Measurements from ENCODE around the gene EVC2. TPM values are rescaled to one million over a fixed set of nuclear protein-coding genes. Genes with fewer than 3 reads are reported as not detected.

EVC2 gene
- total RNA-seq, 1 experiment from 2014 or later: 6.0 TPM

DNA sequence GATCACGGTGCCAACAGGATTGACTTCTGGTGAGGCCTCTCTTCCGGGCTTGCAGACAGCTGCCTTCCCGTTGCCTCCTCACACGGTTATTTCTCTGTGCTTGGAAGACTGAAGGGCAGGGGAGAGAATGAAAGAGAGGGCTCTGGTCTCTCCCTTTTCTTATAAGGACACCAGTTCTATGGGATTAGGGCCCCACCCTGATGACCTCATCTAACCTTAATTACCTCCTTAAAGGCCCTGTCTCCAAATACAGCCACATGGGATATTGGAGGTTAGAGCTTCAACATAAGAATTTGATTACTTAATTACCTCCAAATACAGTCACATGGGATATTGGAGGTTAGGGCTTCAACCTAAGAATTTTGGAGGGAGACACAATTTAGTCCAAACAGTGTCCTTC is 49.2 kb upstream of the EVC2 start:
- POLR2A ChIA-PET (ENCODE audit: low non-redundant PET): no interaction called here
- H3K4me1 ChIP-seq (ENCODE audit: insufficient read depth, low read length, poor library complexity, severe bottlenecking): no peaks in the 10 kb centered on the region
- intact Hi-C loops (cut with micrococcal nuclease; ENCODE audit: unreplicated experiment): no loop called here
- CTCF ChIA-PET: no interaction called here
- no peaks in the 10 kb centered on the region for H3K27me3 ChIP-seq (replicated peaks; ENCODE audit: insufficient read depth, low read depth, low read length, poor library complexity)
- TF ChIP-seq, protein P1, sequence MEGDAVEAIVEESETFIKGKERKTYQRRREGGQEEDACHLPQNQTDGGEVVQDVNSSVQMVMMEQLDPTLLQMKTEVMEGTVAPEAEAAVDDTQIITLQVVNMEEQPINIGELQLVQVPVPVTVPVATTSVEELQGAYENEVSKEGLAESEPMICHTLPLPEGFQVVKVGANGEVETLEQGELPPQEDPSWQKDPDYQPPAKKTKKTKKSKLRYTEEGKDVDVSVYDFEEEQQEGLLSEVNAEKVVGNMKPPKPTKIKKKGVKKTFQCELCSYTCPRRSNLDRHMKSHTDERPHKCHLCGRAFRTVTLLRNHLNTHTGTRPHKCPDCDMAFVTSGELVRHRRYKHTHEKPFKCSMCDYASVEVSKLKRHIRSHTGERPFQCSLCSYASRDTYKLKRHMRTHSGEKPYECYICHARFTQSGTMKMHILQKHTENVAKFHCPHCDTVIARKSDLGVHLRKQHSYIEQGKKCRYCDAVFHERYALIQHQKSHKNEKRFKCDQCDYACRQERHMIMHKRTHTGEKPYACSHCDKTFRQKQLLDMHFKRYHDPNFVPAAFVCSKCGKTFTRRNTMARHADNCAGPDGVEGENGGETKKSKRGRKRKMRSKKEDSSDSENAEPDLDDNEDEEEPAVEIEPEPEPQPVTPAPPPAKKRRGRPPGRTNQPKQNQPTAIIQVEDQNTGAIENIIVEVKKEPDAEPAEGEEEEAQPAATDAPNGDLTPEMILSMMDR (conservative IDR thresholded peaks at IDR 0.05; ENCODE audit: low read depth, low read length): no peak
- no peak for TF ChIP-seq EZH2 (IDR thresholded peaks at IDR 0.05; ENCODE audit: borderline replicate concordance, low read depth, low read length, poor library complexity, severe bottlenecking)
- H3K27ac ChIP-seq (ENCODE audit: low read depth, low read length, poor library complexity, severe bottlenecking): no peak overlapping the region
- no TSS peak for BruUV-seq (replicated peaks)
- no peak overlapping the region for H3K4me3 ChIP-seq (ENCODE audit: low read depth, low read length, poor library complexity, severe bottlenecking)
- H3K9me3 ChIP-seq (ENCODE audit: low read depth, low read length, poor library complexity, severe bottlenecking): no peaks in the 10 kb centered on the region
- peaks cover 12% of the 10 kb centered on the region for H3K36me3 ChIP-seq (ENCODE audit: insufficient read depth, low read length, poor library complexity, severe bottlenecking)
- no peak for DNase-seq (ENCODE audit: low spot score)

DNA sequence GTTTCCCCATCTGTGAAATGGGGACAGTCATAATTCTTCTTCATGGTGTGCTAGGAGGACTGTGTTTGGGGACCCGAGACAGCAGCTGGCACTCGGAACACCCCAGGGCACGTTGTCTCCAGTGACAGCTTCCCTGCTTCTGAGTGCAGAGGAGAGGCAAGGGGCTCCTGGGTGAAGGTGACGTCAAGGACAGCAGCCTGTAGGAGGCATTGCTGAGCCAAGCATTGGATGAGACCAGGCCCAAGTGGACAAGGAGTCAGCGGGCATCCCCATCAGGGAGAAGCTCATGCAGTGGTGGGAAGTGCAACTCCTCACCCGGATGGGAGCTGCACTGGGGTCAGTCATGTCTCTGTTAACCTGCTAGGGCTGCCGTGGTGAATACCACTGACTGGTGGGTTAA is 48.7 kb upstream of the EVC2 start:
- CTCF ChIA-PET: no interaction called here
- BruUV-seq (replicated peaks): no TSS peak
- no peak for DNase-seq (ENCODE audit: low spot score)

DNA sequence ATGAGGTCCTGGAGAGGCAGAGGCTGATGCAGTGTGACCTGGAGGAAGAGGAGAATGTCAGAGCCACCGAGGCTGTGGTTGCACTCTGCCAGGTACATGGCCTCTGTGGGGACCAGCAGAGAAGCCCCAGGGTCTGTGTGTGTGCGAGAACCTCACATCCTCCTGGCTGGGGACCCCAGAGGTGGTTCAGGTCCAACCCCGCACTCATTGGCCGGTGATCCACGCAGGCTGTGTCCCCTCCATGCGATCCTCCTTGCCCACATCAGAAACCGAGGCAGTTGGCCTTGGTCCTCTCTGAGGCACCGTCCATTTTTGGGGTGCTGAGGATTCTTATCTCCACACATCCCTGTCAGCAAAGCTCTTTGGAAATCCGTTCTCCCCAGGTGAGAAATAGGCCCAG is 47.9 kb upstream of the EVC2 start:
- POLR2A ChIA-PET (ENCODE audit: low non-redundant PET): no interaction called here
- H3K27me3 ChIP-seq (replicated peaks; ENCODE audit: insufficient read depth, low read depth, low read length, poor library complexity): no peaks in the 10 kb centered on the region
- intact Hi-C loops (cut with micrococcal nuclease; ENCODE audit: unreplicated experiment): no loop called here
- peaks cover 7% of the 10 kb centered on the region for H3K4me1 ChIP-seq (ENCODE audit: insufficient read depth, low read length, poor library complexity, severe bottlenecking)
- CTCF ChIA-PET: no interaction called here
- H3K27ac ChIP-seq (ENCODE audit: low read depth, low read length, poor library complexity, severe bottlenecking): no peak overlapping the region
- H3K36me3 ChIP-seq (ENCODE audit: insufficient read depth, low read length, poor library complexity, severe bottlenecking): peaks cover 12% of the 10 kb centered on the region
- TF ChIP-seq EZH2 (IDR thresholded peaks at IDR 0.05; ENCODE audit: borderline replicate concordance, low read depth, low read length, poor library complexity, severe bottlenecking): no peak
- TF ChIP-seq, protein P1 (conservative IDR thresholded peaks at IDR 0.05; ENCODE audit: low read depth, low read length): no peak
- no peak for DNase-seq (ENCODE audit: low spot score)
- no peaks in the 10 kb centered on the region for H3K9me3 ChIP-seq (ENCODE audit: low read depth, low read length, poor library complexity, severe bottlenecking)
- no peak overlapping the region for H3K4me3 ChIP-seq (ENCODE audit: low read depth, low read length, poor library complexity, severe bottlenecking)
- no TSS peak for BruUV-seq (replicated peaks)

More for the DNA sequence above, 48.7 kb upstream of the EVC2 start:
- peaks cover 4% of the 10 kb centered on the region for H3K4me1 ChIP-seq (ENCODE audit: insufficient read depth, low read length, poor library complexity, severe bottlenecking)
- no peak overlapping the region for H3K27ac ChIP-seq (ENCODE audit: low read depth, low read length, poor library complexity, severe bottlenecking)
- no peaks in the 10 kb centered on the region for H3K9me3 ChIP-seq (ENCODE audit: low read depth, low read length, poor library complexity, severe bottlenecking)
- H3K27me3 ChIP-seq (replicated peaks; ENCODE audit: insufficient read depth, low read depth, low read length, poor library complexity): no peaks in the 10 kb centered on the region
- no peak overlapping the region for H3K4me3 ChIP-seq (ENCODE audit: low read depth, low read length, poor library complexity, severe bottlenecking)
- H3K36me3 ChIP-seq (ENCODE audit: insufficient read depth, low read length, poor library complexity, severe bottlenecking): peaks cover 12% of the 10 kb centered on the region
- no peak for TF ChIP-seq EZH2 (IDR thresholded peaks at IDR 0.05; ENCODE audit: borderline replicate concordance, low read depth, low read length, poor library complexity, severe bottlenecking)
- POLR2A ChIA-PET (ENCODE audit: low non-redundant PET): no interaction called here
- intact Hi-C loops (cut with micrococcal nuclease; ENCODE audit: unreplicated experiment): no loop called here

DNA sequence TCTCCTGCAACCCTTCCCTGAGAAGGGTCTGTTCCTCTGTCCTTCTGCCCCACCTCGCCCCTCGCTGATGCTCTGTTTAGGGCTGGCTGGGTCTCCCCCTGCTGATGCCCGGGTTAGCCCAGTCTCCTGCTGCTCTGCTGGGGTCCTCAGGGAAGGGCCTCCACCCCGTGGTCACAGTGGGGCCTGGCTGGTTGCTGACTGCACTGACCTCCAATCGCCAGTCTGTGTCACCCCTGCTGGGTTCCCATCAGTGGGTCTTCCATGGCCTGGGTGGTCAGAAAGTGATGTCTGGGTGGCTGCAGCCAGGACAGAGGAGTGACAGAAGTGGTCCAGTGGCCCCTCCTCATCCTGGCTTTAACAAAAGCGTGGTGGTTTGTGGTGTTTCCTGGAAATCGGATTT is 47.3 kb upstream of the EVC2 start:
- POLR2A ChIA-PET (ENCODE audit: low non-redundant PET): no interaction called here
- DNase-seq (ENCODE audit: low spot score): no peak
- intact Hi-C loops (cut with micrococcal nuclease; ENCODE audit: unreplicated experiment): no loop called here
- H3K9me3 ChIP-seq (ENCODE audit: low read depth, low read length, poor library complexity, severe bottlenecking): no peaks in the 10 kb centered on the region
- no peak overlapping the region for H3K4me3 ChIP-seq (ENCODE audit: low read depth, low read length, poor library complexity, severe bottlenecking)
- CTCF ChIA-PET: no interaction called here
- BruUV-seq (replicated peaks): no TSS peak
- no peaks in the 10 kb centered on the region for H3K27me3 ChIP-seq (replicated peaks; ENCODE audit: insufficient read depth, low read depth, low read length, poor library complexity)
- TF ChIP-seq EZH2 (IDR thresholded peaks at IDR 0.05; ENCODE audit: borderline replicate concordance, low read depth, low read length, poor library complexity, severe bottlenecking): no peak
- TF ChIP-seq, protein P1 (conservative IDR thresholded peaks at IDR 0.05; ENCODE audit: low read depth, low read length): no peak
- peaks cover 12% of the 10 kb centered on the region for H3K36me3 ChIP-seq (ENCODE audit: insufficient read depth, low read length, poor library complexity, severe bottlenecking)
- no peak overlapping the region for H3K27ac ChIP-seq (ENCODE audit: low read depth, low read length, poor library complexity, severe bottlenecking)
- peaks cover 7% of the 10 kb centered on the region for H3K4me1 ChIP-seq (ENCODE audit: insufficient read depth, low read length, poor library complexity, severe bottlenecking)
